Fibroblast of villous mesenchyme (primary cell): ENCODE results near the gene CSTF2T. TPM values are rescaled to one million over a fixed set of nuclear protein-coding genes. Genes with fewer than 3 reads are reported as not detected.

ENCODE experiments used
- DNase-seq: peaks from one replicate; pipeline ENCODE4 v3.0.0-alpha.2; 2010; ENCODE audit warnings: low read depth
- H3K4me3 ChIP-seq: 2 replicates; pipeline ENCODE4 v1.5.1; 2011; ENCODE audit warnings: low read depth, mild to moderate bottlenecking, low read length
- total RNA-seq: library from RNA; depleted of rRNA; stranded (reverse); fragments of >200 nt; gene quantifications from 2 replicates; pipeline ENCODE4 v1.2.3, GENCODE V29; 2012
- TF ChIP-seq, protein P1 (sequence below): IDR thresholded peaks from 2 replicates; pipeline ENCODE4 v1.5.1; 2012; ENCODE audit warnings: low read depth, mild to moderate bottlenecking, low read length; ENCODE audit not compliant: insufficient read depth

The CSTF2T gene, protein sequence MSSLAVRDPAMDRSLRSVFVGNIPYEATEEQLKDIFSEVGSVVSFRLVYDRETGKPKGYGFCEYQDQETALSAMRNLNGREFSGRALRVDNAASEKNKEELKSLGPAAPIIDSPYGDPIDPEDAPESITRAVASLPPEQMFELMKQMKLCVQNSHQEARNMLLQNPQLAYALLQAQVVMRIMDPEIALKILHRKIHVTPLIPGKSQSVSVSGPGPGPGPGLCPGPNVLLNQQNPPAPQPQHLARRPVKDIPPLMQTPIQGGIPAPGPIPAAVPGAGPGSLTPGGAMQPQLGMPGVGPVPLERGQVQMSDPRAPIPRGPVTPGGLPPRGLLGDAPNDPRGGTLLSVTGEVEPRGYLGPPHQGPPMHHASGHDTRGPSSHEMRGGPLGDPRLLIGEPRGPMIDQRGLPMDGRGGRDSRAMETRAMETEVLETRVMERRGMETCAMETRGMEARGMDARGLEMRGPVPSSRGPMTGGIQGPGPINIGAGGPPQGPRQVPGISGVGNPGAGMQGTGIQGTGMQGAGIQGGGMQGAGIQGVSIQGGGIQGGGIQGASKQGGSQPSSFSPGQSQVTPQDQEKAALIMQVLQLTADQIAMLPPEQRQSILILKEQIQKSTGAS
- total RNA-seq: 14.5 and 22.9 TPM in 2 replicates

DNA sequence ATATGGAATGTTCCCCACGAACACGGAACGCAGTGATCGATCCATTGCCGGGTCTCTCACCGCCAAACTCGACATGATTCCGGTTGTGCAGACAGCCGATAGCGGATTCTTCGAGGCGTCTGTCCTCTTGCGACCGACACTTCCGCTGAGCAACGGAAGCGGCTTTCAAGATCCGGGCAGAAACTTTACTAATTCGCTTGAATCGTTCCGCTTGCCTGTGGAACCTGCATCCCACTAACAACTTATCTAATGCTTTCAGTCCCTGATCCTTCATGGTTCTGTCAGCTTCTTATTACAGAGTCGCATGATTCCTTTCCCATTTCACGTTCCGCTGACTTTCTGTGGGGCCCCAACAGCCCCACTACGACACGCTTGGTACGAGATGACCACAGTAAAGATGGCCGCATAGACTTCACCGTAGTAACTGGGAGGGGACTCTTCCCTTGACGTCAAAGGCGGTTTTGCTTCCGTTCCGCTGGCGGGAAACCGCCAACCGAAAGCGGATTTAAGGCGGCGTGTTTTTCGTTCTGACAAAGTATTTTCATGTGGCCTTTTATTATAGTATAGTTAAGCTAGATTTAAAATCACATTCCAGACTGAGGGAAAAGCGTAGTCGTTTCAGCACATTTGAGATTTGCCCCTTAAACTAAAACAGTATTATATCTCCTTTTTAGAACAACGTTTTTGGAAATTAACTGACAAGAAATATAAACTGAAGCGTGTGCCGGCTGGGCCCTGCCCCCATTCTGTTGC is at the start of gene CSTF2T:
TSS of gene CSTF2T (minus strand) at position 121 of the 753 bp plus-strand sequence. CDS start at position 75, 46 bp downstream.
- peak; percentile 97 for DNase-seq
- TF ChIP-seq, protein P1, sequence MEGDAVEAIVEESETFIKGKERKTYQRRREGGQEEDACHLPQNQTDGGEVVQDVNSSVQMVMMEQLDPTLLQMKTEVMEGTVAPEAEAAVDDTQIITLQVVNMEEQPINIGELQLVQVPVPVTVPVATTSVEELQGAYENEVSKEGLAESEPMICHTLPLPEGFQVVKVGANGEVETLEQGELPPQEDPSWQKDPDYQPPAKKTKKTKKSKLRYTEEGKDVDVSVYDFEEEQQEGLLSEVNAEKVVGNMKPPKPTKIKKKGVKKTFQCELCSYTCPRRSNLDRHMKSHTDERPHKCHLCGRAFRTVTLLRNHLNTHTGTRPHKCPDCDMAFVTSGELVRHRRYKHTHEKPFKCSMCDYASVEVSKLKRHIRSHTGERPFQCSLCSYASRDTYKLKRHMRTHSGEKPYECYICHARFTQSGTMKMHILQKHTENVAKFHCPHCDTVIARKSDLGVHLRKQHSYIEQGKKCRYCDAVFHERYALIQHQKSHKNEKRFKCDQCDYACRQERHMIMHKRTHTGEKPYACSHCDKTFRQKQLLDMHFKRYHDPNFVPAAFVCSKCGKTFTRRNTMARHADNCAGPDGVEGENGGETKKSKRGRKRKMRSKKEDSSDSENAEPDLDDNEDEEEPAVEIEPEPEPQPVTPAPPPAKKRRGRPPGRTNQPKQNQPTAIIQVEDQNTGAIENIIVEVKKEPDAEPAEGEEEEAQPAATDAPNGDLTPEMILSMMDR: no peak
- peak within 1 kb of the TSS; percentile 92 for H3K4me3 ChIP-seq

DNA sequence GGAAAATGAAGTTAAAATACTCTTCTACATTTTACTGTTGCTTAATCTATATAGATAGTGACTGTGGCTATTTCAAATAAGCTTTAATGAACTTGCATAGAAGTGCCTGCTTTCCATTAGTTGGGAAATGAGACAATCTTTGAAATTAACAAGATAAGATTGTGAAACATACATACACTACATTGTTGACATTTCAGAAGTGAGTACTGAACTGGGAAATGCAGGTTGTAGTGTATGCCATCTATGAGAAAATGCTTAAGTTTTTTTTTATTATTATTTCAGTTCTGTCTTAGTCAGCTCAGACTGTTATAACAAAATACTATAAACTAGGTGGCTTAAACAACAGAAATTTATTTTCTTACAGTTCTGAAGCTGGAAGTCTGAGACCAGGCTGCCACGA is 49.6 kb upstream of the CSTF2T start:
- TF ChIP-seq, protein P1: no peak
- no peak overlapping the region for H3K4me3 ChIP-seq
- peak; percentile 44 for DNase-seq

DNA sequence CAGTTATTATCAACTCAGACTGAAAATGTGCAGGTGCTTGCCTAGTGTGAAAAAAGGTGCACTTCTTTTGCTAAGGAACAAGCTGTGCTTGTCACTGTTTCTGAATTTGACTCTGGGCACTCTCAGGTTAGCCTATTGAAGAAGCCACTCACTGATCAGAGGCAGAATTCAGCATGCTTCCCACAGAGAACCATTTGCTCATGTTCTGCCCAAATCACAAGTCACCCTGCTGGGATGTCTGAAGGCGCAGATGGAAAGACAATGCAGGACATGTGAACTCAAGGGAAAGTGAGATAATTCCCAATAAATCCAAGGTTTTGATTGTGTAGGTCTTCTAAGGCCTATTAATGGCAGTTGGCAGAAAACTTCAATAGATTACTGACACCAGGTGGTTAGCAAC is 47.8 kb upstream of the CSTF2T start:
- TF ChIP-seq, protein P1: no peak
- no peak overlapping the region for H3K4me3 ChIP-seq
- no peak for DNase-seq

DNA sequence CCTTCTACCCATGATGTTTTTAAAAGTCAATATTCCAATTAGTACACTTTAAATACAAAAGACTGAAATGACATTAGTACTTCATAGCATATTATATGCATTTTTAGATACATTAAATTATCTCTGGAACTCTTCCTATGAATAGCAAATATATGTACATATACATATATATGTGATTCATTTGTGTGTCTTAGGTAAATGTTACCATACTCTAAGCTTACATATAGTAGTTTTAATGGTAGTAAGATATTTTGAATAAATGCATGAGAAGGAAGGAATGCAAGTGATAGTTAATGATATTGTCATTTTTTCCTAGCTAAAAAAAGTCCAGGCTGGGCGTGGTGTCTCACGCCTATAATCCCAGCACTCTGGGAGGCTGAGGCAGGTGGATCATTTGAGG is 46.0 kb upstream of the CSTF2T start:
- no peak overlapping the region for H3K4me3 ChIP-seq
- DNase-seq: no peak
- TF ChIP-seq, protein P1: no peak

DNA sequence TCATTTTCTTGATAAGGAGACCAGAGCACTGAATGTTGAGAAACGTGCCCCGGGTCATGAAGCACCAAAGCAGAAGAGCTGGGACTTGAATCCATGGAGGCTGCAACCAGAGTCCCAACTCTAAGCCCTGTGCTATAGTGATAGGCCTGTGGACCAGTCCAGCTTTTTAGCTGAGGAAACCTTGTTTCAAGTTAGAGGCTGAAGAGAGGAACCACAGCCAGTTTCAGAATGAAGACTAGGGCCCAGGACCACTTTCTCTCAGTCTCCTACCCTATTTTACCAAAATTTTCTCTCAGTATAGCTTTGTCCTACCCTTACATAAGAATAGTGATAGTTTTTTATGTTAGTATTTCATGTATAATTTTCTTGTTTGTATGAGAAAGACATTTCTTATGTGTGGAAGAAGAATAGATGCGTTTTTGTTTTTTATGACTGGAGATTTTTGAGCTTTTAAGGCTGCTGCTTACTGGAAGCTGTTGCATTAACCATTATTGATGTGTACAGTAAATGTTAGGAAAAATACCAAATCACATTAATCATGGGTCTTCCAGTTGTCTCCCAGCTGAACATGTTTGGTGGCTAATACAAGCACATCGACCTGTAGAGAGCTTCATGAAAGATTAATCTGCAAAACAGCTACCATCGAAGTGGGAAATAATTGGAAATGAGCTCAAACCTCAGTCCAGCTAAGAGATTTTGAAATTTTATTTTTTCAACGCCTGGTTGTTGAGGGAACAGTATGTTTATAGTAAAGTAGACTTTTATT is 45.0 kb upstream of the CSTF2T start:
- H3K4me3 ChIP-seq: no peak overlapping the region

More for the DNA sequence above, 45.0 kb upstream of the CSTF2T start:
- DNase-seq: no peak
- TF ChIP-seq, protein P1: no peak
